ENCODE results near the gene USP40.
A peak's percentile ranks its signal among the peaks of the same experiment; 100 is the strongest.
"Not testable (repeated sequence)": the region's sequence is repeated elsewhere in the genome, so short reads cannot be mapped to it uniquely, and the experiment has no call there.

USP40 gene, protein sequence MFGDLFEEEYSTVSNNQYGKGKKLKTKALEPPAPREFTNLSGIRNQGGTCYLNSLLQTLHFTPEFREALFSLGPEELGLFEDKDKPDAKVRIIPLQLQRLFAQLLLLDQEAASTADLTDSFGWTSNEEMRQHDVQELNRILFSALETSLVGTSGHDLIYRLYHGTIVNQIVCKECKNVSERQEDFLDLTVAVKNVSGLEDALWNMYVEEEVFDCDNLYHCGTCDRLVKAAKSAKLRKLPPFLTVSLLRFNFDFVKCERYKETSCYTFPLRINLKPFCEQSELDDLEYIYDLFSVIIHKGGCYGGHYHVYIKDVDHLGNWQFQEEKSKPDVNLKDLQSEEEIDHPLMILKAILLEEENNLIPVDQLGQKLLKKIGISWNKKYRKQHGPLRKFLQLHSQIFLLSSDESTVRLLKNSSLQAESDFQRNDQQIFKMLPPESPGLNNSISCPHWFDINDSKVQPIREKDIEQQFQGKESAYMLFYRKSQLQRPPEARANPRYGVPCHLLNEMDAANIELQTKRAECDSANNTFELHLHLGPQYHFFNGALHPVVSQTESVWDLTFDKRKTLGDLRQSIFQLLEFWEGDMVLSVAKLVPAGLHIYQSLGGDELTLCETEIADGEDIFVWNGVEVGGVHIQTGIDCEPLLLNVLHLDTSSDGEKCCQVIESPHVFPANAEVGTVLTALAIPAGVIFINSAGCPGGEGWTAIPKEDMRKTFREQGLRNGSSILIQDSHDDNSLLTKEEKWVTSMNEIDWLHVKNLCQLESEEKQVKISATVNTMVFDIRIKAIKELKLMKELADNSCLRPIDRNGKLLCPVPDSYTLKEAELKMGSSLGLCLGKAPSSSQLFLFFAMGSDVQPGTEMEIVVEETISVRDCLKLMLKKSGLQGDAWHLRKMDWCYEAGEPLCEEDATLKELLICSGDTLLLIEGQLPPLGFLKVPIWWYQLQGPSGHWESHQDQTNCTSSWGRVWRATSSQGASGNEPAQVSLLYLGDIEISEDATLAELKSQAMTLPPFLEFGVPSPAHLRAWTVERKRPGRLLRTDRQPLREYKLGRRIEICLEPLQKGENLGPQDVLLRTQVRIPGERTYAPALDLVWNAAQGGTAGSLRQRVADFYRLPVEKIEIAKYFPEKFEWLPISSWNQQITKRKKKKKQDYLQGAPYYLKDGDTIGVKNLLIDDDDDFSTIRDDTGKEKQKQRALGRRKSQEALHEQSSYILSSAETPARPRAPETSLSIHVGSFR

GRCh38 chr2:233566141-233566956 lies at the start of gene USP40:
USP40 (minus strand) TSS chr2:233566782; CDS start chr2:233565554, 1,228 bp downstream.
- peak; percentile 33 for DNase-seq

DNA sequence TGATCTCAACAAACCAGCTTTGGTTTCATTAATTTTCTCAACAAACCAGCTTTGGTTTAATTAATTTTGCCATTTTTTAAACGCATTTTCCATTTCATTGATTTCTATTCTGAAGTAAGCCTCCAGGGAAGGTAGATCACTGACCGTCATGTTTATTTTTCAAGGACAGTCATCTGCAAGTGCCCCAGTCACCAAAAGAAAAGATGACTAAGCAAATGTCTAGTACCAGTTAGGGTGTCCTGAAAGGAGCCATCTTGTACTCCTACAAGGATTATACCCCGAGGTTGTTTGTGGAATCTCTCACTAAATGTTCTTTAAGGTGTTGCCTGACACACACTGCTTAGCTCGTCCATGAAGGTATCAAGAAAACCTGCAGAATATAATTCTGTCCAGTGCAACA lies 44.7 kb upstream of the USP40 start:
- DNase-seq: no peak

GRCh38 chr2:233605680-233606079 lies 39.1 kb upstream of the USP40 start:
- DNase-seq: no peak

DNA sequence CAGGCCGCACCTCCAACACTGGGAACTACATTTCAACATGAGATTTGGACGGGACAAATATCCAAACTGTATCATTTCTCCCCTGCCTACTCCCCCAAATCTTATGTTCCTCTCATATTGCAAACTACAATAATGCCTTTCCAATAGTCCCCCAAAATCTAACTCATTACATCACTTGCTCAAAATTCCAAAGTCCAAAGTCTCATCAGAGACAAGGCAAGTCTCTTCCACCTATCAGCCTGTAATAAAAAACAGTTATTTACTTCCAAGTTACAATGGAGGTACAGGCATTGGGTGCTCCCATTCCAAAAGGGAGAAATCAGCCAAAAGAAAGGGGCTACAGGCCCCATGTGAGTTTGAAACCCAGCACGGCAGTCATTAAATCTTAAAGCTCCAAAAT lies 38.2 kb upstream of the USP40 start:
- DNase-seq: no peak

DNA sequence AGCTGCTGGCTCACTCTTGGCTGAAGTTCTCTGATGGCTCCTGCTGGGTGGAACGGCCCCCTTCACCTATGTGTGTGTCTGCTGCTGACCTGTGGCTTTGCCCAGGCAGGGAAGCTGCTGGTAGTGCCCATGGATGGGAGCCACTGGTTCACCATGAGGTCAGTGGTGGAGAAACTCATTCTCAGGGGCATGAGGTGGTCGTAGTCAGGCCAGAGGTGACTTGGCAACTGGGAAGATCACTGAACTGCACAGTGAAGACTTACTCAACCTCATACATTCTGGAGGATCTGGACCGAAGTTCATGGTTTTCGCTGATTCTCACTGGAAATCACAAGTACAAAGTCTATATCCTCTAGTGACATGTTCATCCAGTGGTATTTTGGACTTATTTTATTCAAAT lies 36.9 kb upstream of the USP40 start:
- DNase-seq: no peak

GRCh38 chr2:233602076-233602475 lies 35.5 kb upstream of the USP40 start:
- no peak for DNase-seq

- no peak for DNase-seq
Observed at GRCh38 chr2:233600386-233600785, 33.8 kb upstream of the USP40 start.

DNA sequence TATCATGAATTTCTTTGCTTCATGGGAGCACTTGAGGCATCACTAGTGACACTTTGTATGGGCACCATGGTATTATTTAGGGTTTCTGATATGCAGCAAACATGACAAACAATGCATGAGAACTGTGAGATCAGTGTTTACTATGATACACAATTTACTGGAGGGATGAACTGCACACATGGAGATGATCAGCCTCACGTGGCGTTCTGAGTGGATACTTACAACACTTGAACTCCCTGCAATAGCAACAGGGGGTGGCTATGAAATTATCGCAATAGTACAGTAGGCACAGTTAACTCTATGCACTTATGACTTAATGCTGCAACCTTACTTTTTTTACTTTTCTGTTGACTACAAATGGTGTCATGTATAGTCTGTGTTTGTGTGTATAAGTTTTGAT lies 32.4 kb upstream of the USP40 start:
- DNase-seq: no peak

DNA sequence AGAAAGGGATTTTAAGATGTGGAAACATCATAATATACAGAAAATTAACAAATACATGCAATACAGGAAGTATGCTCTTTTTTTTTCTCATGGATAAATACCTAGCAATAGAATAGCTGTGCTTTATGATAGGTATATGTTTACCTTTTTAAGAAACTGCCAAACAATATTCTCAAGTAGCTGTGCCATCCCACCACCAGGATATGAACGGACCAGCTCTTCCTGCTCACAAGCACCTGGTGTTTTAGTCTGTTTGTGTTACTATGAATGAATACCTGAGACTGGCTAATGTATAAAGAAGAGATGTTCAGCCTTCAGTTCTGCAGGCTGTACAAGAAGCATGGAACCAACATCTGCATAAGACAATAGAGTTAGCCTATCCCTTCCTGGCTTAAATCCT lies 30.9 kb upstream of the USP40 start:
- DNase-seq: no peak

DNA sequence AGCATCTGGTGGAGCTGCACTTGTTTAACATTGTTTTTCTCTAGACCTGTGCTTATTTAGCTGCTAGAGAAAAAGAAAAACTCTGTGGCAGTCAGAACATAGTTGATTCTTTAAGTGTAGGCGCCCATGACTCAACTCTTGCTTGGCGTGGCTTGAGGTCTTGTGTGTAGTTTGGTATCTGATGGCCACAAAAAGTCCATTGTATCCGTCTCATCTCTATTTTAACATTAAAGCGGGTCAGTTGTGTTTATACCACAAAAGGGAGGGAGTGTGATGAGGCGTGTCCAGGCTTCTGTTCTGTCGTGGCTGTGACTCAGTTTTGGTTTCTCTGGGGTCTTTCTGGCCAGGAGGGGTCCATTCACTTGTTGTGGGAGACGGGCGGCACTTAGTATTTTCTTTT lies 26.6 kb upstream of the USP40 start:
- DNase-seq: no peak

DNA sequence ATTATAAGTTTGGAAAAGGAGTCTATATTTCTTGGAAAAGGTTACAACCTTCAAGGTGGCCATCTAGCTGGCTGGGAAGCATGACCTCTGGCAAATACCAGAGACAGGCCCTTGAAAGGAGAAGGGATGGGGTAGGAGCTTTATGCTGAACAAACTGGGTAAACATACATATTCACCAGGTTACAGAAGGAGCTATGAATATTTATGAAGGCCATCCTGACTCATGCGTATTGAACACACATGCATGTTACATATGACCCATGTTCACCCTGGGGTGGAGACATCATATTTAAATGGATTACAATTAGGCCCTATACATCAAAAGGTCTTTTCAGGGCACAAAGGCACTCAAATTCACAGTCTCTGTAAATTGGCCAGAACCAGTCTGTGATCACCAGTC lies 26.1 kb upstream of the USP40 start:
- DNase-seq: not testable (repeated sequence)

- DNase-seq: no peak
Observed at GRCh38 chr2:233588400-233588799, 21.8 kb upstream of the USP40 start.

- no peak for DNase-seq
Observed at GRCh38 chr2:233584210-233584609, 17.6 kb upstream of the USP40 start.

GRCh38 chr2:233583217-233583965 lies 16.8 kb upstream of the USP40 start:
- not testable (repeated sequence) for DNase-seq

GRCh38 chr2:233577341-233577740 lies 10.8 kb upstream of the USP40 start:
- DNase-seq: not testable (repeated sequence)

DNA sequence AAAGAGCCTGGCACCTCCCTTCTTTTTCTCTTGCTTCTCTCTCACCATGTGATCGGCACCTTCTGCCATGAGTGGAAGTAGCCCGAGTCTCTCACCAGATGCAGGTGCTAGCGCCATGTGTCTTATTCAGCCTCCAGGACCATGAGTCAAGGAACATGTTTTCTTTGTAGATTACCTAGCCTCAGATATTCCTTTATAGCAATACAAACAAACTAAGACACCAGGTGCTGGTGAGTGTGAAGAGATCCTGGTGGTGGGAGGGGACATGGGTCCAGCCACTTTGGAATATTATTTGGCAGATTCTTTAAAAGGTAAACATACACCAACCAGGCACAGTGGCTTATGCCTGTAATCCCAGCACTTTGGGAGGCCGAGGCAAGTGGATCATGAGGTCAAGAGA lies 5.9 kb upstream of the USP40 start:
- DNase-seq: no peak

DNA sequence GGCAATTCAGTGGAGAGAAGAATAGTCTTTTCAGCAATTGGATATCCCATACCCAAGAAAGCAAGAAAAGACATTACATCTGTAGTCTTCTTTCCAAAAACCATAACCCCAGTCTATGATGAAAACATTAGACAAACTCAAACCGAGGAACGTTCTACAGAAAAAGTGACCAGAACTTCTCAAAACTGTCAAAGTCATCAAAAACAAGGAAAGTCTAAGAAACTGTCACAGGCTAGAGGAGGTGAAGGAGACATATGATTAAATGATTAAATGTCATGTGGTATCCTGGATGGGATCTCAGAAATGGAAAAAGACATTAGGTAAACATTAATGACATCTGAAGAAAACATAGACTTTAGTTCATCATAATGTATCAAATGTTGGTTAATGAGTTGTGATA lies 4.9 kb upstream of the USP40 start:
- DNase-seq: no peak

- DNase-seq: no peak
Observed at GRCh38 chr2:233571001-233571400, 4.4 kb upstream of the USP40 start.

DNA sequence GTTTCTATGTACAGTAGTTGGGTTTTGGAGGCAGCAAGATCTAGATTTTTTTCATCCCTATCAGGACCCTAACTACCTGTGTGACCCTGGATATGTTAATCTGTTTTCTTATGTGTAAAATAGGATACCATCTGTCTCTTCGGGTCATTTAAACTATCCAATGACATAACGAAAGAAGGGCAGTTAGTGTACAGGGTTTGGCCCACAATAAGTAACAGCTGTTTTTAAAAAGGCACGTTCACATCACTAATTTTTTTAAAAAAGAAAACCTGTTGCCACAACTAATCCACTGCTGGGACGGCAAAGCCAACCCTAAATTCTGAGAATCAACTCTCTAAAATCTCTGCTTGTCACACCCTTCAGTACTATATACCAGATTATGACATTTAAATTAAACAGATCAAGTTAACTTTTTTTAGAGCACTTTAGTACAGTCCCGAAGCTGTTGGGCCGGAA lies 869 bp downstream of the USP40 start:
- no peak for DNase-seq

GRCh38 chr2:233563663-233564430 lies 2.7 kb downstream of the USP40 start:
- no peak for DNase-seq
